HG02885 (cell line): ENCODE results near the gene CHD3.
"Not testable (repeated sequence)": the region's sequence is repeated elsewhere in the genome, so short reads cannot be mapped to it uniquely, and the experiment has no call there.

ENCODE experiments used
- ATAC-seq: cut with Tn5 transposase; IDR thresholded peaks from one replicate; pipeline ENCODE4 v1.9.1; 2021; ENCODE audit warnings: mild to moderate bottlenecking; ENCODE audit not compliant: unreplicated experiment, poor library complexity

The CHD3 gene

DNA sequence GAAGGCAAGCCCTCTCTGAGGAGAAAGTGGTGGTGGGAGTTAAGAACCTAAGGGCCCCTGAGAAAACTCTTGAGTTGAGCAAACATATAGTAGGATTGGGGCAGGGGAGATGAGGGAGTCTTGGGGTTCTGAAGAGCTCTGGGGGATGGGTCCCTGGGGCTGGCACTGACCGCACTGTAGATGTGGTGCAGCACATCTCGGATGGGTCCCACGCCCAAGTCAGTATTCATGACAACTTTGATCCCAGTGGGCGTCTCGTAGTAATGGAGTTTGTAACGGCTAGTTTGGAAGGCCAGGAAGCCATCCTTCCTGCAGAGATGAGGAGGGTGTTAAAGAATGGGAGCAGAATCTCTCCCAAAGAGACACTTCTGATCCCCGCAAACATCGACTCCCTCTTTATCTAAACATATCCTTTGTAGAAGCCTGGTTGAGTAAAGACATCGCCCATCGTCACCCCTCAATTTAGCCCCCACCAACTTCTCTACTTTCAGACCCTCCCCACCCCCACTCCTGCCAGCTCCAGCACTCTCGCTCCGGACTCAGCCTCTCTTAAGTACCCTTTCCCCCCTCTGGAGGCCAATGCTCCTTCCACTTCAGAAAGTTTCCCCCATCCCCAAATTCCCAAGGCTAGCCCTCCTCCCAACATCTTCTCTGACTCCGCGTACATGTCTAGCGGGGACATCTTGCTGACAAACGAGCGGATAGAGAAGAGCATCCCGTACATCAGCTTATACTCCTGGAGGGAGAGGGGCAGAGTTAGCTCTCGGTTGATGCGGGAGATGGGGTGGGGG, 42.4 kb downstream of the CHD3 start:
- no peak for ATAC-seq

DNA sequence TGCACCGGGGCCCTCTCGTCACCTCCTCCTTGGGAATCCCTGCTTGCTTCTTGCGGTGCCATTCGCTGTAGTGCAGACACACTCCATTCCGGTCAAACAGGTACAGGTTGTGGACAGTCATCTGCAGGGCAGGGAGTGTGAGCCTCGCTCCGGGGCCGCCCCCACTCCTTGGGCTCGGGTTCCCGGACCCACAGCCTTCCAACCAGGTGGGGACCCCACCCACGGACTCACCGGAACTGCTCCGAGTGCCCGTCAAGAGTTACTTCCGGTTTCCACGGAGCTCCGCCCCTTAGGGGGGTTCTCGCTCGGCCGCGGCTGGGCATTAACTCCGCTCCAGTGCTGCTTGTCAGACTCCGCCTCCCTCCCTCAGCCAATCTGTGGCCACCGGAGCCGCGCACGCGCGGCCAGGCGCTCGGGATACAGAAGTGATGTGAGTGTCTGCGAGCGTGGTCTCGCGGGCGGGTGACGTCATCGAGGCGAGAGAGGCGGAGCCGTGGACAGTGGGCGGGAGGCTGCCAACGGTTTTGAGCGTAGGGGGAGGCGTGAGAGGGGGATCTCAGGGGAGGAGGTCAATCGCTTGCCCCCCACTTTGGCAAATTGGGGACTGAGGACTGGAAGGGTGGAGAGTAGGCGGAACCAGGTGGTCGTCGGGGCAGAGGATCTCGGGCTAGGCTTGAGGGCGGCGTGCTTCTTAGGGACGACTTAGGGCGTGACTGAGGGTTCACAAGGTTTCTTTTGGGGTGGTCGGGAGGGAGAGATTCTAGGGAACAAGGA, 43.3 kb downstream of the CHD3 start, which contains the start of the genes CNTROB and TRAPPC1:
Gene CNTROB (plus strand): TSS at position 498 of the 774 bp plus-strand sequence. CDS start 874 bp downstream, outside the sequence.
Gene TRAPPC1 (minus strand): TSS at position 238 of the 774 bp plus-strand sequence. CDS start 117 bp downstream, at position 121.
- peak; percentile 96 for ATAC-seq

DNA sequence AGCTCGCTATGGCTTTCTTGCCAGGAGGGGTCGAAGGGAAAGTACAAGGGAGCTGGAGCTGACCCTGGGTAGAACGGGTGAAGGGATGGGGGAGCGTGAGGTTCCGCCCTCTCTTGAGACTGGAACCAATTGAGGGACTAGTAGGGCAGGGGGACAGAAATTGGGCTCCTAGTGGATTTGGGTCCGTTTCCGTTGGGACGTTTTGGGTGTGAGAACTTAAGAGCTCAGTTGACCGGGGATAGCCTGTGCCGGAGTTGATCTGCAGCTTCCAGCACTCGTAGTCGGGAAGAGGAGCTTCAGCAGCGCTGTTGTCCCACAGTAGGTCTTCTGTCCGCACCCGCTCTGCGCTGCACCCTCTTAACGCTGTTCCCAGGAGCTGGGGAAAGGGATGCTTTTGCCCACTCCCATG, 43.9 kb downstream of the CHD3 start:
- peak; percentile 9 for ATAC-seq

DNA sequence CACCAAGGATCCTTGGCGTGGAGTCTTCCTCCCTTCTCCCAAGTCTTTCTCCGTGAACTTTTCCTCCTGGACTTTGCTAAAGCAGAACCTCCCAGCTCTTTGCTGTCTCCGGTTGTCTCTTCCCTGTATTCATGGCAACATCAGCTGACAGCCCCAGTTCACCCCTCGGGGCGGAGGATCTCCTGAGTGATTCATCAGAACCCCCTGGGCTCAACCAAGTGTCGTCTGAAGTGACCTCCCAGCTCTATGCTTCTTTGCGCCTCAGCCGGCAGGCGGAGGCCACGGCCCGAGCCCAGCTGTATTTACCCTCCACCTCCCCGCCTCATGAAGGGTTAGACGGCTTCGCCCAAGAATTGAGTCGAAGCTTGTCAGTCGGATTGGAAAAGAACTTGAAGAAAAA, 44.4 kb downstream of the CHD3 start:
- no peak for ATAC-seq

DNA sequence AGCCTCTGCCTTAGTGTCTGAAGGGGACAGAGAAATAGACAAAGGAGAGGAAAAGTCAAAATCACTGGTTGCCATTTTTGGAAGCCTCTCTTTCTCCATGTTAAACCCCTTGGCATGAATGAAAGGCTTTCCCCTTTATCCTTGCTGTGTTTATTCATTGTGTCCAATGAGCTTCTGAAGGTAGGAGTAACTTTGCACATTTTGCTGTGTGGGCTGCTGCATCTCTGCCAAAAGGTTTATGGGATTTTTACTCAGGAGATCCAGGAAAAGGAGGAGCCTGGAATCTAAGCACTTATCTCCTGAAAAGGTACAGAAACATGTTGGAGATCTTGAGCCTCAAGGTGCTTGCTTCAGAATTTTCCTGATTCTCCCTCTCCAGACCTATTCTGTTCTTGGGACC, 47.3 kb downstream of the CHD3 start:
- ATAC-seq = no peak

DNA sequence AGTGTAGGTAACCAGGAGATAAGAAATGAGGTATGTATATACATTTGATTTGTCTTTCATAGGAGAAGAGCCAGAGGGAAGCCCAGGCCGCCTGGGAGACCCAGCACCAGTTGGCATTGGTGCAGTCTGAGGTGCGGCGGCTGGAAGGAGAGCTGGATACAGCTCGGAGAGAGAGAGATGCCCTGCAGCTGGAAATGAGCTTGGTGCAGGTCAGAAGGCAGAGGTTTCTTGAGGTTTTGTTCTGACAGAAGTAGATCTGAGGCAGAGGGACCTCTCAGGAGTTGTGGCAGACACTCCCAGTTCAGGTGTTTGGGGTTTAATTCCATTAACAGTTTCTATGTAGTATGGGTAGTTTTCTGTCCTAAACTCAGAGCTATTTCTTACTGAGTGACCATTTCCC, 51.4 kb downstream of the CHD3 start:
- ATAC-seq = no peak

DNA sequence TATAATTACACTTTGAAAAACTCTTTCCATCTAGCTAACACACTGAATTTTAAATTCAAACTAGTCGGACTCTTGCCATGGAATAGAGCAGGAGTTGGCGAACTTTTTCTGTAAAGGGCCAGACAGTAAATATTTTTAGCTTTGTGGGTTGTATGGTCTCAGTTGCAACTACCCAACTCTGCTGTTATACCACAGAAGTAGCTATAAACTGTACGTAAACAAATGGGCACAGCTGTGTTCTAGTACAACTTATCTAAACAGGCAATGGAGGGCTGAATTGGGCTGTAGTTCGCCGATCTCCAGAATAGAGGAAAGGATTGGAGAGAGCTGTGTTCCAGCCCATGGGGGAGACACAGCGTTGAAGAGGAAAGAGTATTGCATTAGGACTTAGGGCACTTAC, 52.2 kb downstream of the CHD3 start:
- no peak for ATAC-seq

DNA sequence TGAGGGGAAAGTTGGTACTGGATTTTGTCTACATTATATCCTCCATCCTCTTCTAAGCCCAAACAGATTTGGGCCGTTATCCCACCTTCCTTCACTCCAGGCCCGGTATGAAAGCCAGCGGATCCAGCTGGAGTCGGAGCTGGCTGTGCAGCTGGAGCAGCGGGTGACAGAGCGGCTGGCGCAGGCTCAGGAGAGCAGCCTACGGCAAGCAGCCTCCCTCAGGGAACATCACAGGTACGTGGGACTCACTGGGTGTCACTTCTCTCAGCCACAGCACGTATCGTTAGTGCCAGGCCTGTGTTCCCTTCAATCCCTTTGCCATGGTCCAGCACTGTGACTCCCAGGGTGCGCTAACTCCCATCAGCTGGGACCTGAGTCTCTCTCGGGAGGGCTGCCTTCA, 54.7 kb downstream of the CHD3 start:
- ATAC-seq = no peak

DNA sequence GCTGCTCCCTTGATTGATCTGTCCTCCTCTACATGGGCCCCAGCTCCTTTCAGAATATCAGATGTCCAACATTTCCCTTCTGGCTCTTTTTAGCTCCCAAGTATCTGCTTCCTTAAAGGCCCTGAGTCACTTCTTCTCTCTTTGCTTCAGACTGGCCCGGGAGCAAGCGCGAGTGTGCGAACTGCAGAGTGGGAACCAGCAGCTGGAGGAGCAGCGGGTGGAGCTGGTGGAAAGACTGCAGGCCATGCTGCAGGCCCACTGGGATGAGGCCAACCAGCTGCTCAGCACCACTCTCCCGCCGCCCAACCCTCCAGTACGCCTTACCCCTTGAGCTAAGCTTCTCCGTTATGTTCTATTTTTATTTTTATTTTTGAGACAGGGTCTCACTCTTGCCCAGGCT, 55.7 kb downstream of the CHD3 start:
- ATAC-seq = no peak

DNA sequence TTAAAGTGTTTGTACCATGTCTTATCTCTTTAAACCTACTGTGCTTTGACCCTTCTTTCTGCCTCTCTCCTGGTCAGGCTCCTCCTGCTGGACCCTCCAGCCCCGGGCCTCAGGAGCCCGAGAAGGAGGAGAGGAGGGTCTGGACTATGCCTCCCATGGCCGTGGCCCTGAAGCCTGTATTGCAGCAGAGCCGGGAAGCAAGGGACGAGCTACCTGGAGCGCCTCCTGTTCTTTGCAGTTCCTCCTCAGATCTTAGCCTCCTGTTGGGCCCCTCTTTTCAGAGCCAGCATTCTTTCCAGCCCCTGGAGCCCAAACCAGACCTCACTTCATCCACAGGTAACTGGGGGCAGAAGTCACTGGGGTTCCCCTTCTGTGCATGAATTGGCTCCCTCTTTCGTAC, 57.1 kb downstream of the CHD3 start:
- ATAC-seq = no peak

DNA sequence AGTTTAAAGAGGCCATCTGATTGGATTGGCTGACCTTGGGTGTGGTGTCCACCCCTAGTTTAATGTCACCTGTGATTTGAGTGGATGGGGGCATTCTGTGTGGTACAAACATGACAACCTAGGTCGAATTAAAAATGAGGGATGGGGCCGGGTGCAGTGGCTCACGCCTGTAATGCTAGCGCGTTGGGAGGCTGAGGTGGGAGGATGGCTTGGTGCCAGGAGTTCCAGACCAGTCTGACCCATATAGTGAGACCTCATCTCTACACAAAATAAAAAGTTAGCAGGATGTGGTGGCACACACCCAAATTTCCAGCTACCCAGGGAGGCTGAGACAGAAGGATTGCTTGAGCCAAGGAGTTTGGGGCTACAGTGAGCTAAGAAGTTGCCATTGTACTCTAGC, 57.9 kb downstream of the CHD3 start:
- ATAC-seq = no peak

DNA sequence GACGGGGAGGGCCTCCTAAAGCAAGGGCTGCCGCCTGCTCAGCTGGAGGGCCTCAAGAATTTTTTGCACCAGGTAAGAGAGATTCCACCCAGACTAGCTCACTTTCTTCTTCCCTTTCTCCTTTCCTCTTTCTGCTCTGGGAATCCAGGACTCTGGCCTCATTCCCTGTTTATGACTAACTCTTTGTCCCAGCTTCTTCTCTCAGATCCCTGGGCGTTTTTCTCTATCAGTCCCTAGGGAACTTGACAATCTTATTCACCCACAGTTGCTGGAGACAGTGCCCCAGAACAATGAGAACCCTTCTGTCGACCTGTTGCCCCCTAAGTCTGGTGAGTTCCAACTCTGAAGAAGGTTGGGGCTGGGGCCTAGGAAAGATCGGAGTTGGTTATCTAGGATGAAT, 59.1 kb downstream of the CHD3 start:
- ATAC-seq = no peak

DNA sequence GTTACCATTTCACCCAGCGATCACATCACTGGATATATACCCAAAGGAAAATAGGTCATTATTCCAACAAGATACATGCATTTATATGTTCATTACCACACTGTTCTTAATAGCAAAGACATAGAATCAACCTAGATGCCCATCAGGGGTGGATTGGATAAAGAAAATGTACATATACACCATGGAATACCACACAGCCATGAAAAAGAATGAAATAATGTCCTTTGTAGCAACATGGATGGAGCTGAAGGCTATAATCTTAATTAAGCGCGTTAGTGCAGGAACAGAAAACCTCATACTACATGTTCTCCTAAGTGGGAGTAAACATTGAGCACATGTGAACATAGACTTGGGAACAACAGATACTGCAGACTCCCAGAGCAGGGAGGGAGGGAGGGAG, 62.0 kb downstream of the CHD3 start:
- ATAC-seq = no peak

DNA sequence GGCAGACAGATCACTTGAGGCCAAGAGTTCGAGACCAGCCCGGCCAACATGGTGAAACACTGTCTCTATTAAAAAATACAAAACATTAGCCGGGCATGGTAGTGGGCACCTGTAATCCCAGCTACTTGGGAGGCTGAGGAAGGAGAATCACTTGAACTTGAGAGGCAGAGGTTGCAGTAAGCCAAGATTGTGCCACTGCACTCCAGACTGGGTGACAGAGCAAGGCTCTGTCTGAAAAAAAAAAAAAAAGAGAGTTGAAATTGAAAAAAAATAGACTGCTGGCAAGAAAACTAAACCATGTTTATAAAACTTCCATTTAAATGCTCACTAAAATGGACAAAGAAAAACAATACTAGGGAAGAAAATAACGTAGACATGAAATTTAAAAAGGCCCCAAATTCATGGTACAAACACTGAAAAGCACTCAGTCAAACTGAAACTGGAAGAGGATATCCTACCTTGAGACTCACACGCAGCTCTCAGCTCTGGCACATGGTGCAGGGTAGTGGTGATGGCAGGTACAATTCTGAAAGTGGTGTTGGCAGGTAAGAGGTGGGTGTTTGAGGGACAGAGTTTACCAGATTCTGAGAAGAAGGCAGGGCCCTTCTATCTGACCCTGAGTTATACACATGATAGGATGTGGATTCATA, 62.7 kb downstream of the CHD3 start:
- no peak for ATAC-seq

DNA sequence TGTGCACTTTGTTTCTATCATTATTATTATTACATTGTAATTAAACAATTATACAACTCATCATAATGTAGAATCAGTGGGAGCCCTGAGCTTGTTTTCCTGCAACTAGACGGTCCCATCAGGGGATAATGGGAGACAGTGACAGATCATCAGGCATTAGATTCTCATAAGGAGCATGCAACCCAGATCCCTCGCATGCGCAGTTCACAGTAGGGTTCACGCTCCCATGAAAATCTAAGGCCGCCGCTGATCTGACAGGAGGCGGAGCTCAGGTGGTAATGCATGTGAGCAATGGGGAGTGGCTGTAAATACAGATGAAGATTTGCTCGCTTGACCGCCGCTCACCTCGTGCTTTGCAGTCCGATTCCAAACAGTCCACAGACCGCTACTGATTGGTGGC, 64.7 kb downstream of the CHD3 start:
- not testable (repeated sequence) for ATAC-seq

DNA sequence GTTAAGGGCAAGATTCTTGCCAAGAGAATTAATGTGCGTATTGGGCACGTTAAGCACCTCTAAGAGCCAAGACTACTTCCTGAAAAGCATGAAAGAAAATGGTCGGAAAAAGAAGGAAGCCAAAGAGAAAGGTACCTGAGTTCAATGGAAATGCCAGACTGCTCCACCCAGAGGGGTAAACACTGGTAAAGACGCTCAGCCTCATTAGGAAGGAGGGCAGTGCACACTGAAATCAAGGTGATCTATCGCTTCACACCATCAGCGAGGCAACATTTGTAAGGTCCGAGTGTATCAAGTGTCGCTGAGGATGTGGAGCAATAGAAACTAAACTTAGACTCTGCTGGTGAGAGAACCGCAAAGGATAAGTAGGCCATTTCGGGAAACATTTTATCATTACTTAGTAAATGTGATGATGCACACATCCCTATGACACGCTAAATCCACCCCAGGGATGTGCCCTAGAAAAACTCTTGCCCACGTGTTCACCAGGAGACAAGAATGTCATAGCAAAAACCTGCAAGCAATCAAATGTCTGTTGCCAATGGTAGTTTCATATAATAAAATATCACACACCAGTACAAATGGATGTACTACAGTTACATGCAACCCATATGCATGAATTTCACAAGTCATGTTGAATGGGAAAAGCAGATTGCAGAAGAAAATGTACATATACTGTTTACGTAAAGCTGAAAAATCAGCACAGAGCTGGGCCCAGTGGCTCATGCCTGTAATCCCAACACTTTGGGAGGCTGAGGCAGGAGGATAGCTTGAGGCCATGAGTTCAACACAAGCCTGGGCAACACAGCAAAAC, 67.0 kb downstream of the CHD3 start:
- no peak for ATAC-seq

DNA sequence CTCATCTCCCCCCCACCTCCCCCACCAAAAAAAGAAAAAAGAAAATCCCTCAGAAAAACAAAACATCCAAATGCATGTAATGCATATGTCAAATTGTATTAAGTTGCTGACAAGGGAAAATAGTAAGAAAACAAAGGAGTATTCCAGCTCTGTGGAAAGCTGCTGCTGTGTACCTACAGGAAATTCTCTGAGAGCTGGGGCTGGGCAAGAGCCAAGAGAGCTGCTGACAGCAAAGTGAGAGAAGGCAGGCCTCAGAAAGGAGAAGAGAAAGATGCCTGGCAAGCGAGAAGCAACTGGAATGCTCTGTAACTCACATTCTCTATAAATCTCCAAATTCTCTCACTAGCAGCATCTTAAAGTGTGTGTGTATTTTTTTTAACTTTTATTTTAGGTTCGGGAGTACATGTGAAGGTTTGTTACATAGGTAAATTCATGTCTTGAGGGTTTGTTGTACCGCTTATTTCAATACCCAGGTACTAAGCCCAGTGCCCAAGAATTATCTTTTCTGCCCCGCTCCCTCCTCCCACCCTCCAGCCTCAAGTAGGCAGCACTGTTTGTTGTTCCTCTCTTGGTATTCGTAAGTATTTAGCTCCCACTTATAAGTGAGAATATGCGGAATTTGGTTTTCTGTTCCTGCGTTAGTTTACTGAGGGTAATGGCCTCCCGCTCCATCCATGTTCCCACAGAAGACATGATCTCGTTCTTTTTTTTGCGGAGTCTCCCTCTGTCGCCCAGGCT, 67.8 kb downstream of the CHD3 start:
- no peak for ATAC-seq

DNA sequence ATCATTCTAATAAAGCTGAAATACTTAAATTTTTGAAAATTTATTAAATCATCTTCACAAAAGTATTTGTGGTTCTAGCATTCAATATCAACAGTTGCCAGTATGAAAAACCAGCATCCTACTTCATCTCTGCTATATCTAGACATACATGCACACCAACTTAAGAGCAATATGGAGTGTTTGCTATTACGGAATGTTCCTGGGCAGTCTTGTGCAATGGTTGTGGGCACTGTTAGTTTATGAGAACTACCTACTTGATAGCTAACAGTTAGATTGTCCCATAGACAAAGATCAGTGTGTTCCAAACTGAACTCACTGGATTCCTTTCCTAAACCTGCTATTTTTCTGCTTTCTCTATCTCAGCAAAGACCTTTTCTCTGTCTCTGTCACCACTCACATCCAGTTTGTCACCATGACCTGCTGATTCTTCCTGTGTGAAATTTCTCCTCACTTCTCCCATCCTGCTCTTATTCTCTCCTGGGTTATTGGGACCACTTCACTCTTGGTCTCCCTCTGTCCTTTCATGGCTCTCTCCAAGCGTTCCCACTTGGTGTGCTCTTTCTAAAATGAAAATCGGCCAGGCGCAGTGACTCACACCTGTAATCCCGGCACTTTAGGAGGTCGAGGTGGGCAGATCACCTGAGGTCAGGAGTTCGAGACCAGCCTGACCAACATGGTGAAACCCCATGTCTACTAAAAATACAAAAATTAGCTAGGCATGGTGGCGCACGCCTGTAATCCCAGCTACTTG, 71.1 kb downstream of the CHD3 start:
- no peak for ATAC-seq

DNA sequence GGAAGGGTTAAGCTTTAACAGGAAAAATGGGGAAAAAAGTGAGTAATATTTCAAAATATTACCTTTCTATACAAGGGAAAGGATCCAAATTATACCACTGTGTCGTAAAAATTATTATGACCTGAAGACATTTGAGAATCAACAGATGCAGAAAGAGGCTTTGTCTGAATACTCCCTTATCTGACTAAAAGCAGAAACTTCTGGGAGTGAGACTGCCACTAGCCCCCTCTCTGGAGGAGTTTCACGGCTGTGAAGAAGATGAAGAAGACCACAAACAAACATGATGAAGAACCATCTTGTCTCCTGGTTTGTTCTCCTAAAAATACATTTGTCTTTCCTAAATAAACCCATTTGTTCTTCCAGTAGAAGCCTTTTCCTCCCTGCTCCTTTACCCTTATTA, 72.8 kb downstream of the CHD3 start:
- no peak for ATAC-seq
